HAP-1 (cell line): ENCODE data around the gene FAM3A.
"Not testable (repeated sequence)": the region's sequence is repeated elsewhere in the genome, so short reads cannot be mapped to it uniquely, and the experiment has no call there.

Source experiments
- DNase-seq, 2 experiments: peaks; one replicate each; pipeline ENCODE4 v3.0.0-alpha.2; 2016 to 2020; ENCODE audit warnings: low spot score in 2 of 2
- H3K27me3 ChIP-seq: fragments of 250-450 bp; sonication (Bioruptor Pico); 2 replicates; pipeline ENCODE4 v1.5.1; 2020; ENCODE audit warnings: low read depth, mild to moderate bottlenecking, moderate library complexity
- H3K36me3 ChIP-seq: fragments of 250-450 bp; sonication (Bioruptor Pico); replicated peaks from 2 replicates; pipeline ENCODE4 v1.5.1; 2020; ENCODE audit warnings: mild to moderate bottlenecking
- H3K4me1 ChIP-seq: fragments of 250-450 bp; sonication (Bioruptor Pico); 2 replicates; pipeline ENCODE4 v1.5.1; 2020; ENCODE audit warnings: mild to moderate bottlenecking
- H3K4me3 ChIP-seq: fragments of 250-450 bp; sonication (Bioruptor Pico); 2 replicates; pipeline ENCODE4 v1.5.1; 2020; ENCODE audit warnings: mild to moderate bottlenecking, moderate library complexity
- H3K9me3 ChIP-seq: fragments of 250-450 bp; sonication (Bioruptor Pico); 2 replicates; pipeline ENCODE4 v1.5.1; 2020; ENCODE audit warnings: mild to moderate bottlenecking, moderate library complexity
- in situ Hi-C: fragments of 300-500 bp; cut with MboI; formaldehyde crosslinking; loops from 3 replicates; pipeline ENCODE4 v1.14.3; 2020; ENCODE audit warnings: low sequenced_read_pairs, inconsistent platforms, mixed read lengths

FAM3A gene

DNA sequence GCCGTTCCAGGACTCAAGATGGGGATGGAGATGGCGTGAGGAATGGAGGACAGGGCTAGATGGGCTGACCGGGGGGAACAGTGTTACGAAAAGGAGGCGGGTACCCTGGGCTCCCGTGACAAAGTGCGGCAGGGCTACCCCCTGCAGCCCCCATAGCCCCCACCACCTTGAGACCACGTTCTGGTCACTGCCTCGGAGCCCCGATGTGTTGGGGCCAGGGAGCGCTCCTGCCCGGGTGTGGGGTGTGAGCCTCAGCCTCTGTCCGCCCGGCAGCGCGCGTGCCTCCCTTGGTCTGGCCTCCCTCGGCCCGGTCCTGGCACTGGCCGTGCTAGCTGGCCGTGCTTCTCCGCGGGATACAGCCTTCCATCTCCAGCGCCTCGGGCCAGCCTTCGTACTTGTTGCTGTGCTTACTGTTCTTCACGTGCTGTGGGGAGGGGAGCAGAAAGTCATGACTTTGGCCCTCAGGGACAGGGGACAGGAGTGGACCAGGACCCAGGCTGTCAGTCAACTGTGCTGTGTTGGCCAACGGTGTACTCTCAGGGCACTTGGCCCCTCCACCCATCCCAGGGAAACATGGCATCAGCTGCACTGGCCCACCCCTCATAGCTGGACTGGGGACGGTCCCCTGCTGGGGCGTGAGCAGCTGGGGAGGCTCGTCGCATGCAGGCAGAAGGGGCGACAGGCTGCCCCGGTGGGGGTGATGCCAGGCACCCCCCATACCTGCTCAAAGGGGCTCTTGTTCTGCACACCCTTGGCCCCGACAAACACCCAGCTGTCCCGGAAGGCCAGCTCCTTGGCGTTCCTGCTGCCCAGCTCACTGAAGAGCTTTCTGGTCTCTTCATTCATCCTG is 9.3 kb downstream of the FAM3A start:
- Histone ChIP-seq H3K27me3 (no peaks in the 10 kb centered on the region), H3K9me3 (no peaks in the 10 kb centered on the region), H3K4me3 (no peak overlapping the region), H3K36me3 (peaks cover 52% of the 10 kb centered on the region), H3K4me1 (no peaks in the 10 kb centered on the region)
- in situ Hi-C loops: no loop called here
- no peak for DNase-seq

DNA sequence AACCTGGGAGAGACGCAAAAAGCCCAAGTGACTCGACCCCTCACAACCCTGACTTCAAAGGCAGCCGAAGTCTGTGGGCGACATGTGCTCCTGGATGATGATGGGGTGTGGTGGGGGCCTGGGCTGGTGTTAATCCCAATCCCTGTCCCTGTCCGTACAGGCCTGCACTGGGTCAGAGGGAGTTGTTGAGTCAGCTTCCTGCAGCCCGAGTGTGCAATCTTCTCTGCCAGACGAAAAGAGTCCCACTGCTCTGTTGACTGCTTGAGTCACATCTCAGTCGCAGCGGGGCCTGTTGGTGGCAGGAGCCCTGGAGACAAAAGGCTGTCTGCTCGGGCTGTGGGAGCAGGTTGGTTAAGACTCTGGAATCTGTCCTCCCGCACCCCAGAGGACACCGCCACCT is 10.3 kb downstream of the FAM3A start:
- H3K9me3 ChIP-seq: no peaks in the 10 kb centered on the region
- H3K27me3 ChIP-seq: no peaks in the 10 kb centered on the region

DNA sequence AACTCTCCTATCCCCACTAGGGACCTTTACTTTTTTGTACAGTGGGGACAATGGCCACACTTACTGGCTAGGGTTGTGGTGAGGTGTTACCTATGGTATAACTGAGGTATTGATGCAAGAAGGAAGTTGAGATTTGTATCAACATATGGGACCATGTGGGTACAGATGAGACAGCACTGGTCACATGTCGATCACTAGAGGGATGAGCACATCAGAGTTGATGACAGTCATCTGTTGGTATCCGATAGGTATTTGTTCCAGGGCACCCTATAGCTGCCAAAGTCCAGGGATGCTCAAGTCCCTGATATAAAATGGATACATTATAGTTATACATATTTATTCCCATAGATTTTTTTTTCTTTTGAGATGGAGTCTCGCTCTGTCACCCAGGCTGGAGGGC is 13.0 kb downstream of the FAM3A start:
- in situ Hi-C loops: no loop called here
- no peak for DNase-seq
- Histone ChIP-seq H3K27me3 (no peaks in the 10 kb centered on the region), H3K9me3 (no peaks in the 10 kb centered on the region), H3K4me1 (peaks cover 12% of the 10 kb centered on the region), H3K36me3 (peaks cover 27% of the 10 kb centered on the region), H3K4me3 (no peak overlapping the region)

More for the DNA sequence above, 10.3 kb downstream of the FAM3A start:
- no peak for DNase-seq
- Histone ChIP-seq H3K36me3 (peaks cover 43% of the 10 kb centered on the region), H3K4me1 (no peaks in the 10 kb centered on the region), H3K4me3 (no peak overlapping the region)
- in situ Hi-C loops: no loop called here

DNA sequence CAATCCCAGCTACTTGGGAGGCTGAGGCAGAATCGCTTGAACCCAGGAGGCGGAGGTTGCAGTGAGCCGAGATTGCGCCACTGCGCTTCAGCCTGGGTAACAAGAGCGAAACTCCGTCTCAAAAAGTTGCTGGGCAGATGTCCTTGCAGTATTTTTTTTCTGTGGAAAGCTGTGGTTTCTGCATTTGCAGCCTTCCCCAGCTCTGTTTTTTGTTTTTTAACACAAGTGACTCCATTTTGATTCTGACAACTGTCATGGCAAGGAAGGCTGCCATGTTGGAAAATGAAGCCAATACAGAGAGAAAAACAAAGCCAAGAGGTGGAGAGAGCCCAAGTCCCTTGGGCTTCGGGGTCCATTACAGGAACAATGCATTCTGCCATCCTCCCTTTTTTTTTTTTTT is 13.9 kb downstream of the FAM3A start:
- no peak overlapping the region for H3K4me3 ChIP-seq
- no peaks in the 10 kb centered on the region for H3K9me3 ChIP-seq
- peaks cover 20% of the 10 kb centered on the region for H3K36me3 ChIP-seq
- peaks cover 12% of the 10 kb centered on the region for H3K4me1 ChIP-seq
- in situ Hi-C loops: no loop called here
- no peak for DNase-seq
- H3K27me3 ChIP-seq: no peaks in the 10 kb centered on the region

DNA sequence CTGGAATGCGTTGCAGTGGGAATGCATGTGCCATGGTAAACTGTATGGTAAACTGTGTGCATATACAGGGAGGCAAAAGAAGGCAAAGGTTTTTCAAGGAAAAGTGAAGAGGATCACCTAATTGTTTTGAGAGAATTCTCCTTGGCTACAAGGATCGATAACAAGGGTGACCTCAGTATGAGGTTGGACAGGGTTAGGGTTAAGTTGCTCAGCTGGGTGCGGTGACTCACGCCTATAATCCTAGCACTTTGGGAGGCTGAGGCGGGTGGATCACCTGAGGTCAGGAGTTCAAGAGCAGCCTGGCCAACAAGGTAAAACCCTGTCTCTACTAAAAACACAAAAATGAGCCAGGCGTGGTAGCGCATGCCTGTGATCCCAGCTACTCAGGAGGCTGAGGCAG is 14.6 kb downstream of the FAM3A start:
- H3K9me3 ChIP-seq, H3K27me3 ChIP-seq, in situ Hi-C loops, H3K4me3 ChIP-seq, DNase-seq: not testable (repeated sequence)
- peaks cover 14% of the 10 kb centered on the region for H3K36me3 ChIP-seq
- H3K4me1 ChIP-seq: peaks cover 12% of the 10 kb centered on the region

DNA sequence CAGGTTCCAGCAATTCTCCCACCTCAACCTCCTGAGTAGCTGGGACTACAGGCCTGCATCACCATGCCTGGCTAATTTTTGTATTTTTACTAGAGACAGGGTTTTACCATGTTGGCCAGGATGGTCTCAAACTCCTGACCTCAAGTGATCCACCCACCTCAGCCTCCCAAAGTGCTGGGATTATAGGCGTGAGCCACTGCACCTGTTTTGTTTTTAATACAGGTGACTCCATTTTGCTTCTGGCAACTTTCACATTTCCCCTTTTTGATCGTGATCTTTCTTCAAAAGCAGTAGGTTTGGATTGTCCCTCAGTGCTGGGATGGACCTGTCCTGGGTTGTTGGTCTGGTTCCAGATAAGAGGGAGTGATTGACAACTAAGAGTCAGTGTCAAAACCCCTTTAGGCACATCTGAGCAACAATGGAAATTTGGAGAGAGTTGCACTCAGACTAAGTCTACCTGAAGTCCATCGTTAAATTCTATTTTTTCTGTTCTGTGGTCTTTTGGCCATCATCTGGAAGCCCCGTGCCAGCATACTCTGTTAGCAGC is 19.4 kb downstream of the FAM3A start:
- H3K27me3 ChIP-seq, H3K9me3 ChIP-seq, H3K4me3 ChIP-seq, in situ Hi-C loops, DNase-seq, H3K36me3 ChIP-seq: not testable (repeated sequence)
- H3K4me1 ChIP-seq: peaks cover 12% of the 10 kb centered on the region

DNA sequence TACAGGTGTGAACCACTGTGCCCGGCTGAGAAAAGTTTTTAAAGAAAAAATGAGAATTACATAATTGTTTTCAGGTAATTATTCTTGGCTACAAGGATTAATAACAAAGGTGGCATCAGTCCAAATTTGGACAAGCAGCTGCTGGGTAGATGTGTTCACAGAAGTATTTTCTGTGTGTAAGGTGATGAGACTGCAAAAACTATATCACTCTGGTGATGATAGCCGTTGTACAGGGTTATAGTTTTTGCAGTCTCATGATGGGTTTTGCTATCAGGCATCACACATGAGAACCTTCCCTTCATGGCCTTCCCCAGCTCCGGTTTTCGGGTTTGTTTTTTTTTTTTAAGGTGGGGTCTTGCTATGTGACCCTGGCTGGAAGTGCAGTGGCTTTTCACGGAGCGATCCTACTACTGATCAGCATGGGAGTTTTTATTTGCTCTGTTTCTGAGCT is 20.5 kb downstream of the FAM3A start:
- no peaks in the 10 kb centered on the region for H3K9me3 ChIP-seq
- H3K4me1 ChIP-seq: peaks cover 15% of the 10 kb centered on the region
- in situ Hi-C loops: no loop called here
- no peaks in the 10 kb centered on the region for H3K36me3 ChIP-seq
- H3K27me3 ChIP-seq: no peaks in the 10 kb centered on the region
- no peak for DNase-seq
- H3K4me3 ChIP-seq: no peak overlapping the region

DNA sequence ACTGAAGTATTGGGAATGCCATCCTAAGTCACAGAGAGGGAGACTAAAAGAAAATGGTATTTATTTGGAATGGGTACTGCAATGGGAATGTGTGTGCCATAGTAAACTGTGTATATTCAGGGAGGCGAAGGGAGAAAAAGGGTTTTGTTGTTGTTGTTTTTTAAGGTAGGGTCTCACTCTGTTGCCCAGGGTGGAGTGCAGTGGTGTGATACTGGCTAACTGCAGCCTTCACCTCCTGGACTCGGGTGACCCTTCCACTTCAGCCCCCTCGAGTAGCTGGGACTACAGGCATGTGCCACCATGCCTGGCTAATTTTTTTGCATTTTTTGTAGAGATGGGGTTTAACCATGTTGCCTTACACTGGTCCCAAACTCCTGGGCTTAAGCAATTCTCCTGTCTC is 21.3 kb downstream of the FAM3A start:
- Histone ChIP-seq H3K27me3 (no peaks in the 10 kb centered on the region), H3K4me3 (no peak overlapping the region), H3K4me1 (peaks cover 15% of the 10 kb centered on the region), H3K36me3 (no peaks in the 10 kb centered on the region), H3K9me3 (no peaks in the 10 kb centered on the region)
- DNase-seq: no peak
- in situ Hi-C loops: no loop called here

DNA sequence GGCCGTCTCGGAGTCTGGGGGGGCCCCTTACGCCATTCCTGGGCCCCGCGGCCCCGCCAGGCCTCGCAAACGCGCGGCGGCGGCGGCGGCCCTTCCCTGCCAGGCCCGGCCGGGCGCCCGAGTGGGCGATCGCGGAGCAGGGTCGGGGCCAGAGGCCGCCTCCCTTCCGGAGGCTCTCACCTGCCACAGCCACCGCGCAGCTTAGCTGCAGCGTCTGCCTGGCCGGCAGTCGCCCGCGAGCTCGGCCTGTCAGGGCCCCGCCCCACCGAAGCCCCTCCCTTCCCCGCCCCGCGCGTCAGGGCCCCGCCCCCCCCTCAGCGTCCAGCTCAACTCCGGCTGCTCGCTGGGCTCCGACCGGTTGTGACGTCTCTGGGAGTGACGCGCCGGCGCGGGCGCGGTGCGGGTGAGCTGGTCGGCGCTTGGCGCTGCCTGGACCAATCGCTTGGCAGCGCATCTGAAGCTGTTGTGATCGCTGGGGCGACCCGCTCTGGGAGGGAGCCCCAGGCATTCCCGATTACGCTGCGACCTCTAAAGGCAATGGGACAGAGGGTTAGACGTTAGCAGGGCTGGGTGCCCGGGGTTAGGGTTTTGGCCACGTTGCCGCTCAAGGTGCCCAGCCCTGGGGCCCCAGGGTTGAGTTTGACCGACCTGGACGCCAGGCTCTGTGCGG is 25.5 kb downstream of the FAM3A start, which contains the start of gene SLC10A3:
TSS of gene SLC10A3 (minus strand) at position 216 of the 670 bp plus-strand sequence. CDS start 1,689 bp downstream, outside the sequence.
- peak within 1 kb of the TSS; percentile 69 for H3K4me3 ChIP-seq
- no peaks in the 10 kb centered on the region for H3K9me3 ChIP-seq
- H3K27me3 ChIP-seq: no peaks in the 10 kb centered on the region
- DNase-seq: peak; percentile 96 to 98
- peaks cover 26% of the 10 kb centered on the region for H3K36me3 ChIP-seq
- H3K4me1 ChIP-seq: peaks cover 20% of the 10 kb centered on the region
- in situ Hi-C loops: no loop called here

DNA sequence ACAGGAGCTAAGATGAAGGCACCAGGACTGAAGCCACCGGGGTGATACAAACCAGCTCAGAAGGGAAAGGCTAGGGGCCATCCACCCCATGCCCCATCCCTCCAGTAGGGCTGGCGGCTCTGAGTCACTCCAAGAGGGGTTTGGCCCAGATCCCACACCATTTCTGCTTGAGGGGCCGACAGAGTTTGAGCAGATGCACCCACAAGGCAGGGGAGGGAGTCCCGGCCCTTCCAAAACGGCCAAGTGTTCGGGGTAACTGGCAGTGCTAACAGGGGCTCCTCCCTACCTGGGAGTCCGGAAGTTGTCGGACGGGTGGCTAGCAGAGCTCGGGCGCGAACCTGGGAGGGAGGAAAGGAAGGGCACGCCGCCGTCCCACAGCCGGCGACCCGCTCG is 26.0 kb downstream of the FAM3A start:
- peak in 1 of 2 experiments; percentile 45 for DNase-seq
- peak overlapping the region; percentile 69 for H3K4me3 ChIP-seq
- H3K9me3 ChIP-seq: no peaks in the 10 kb centered on the region
- no peaks in the 10 kb centered on the region for H3K27me3 ChIP-seq
- in situ Hi-C loops: no loop called here
- peaks cover 25% of the 10 kb centered on the region for H3K4me1 ChIP-seq
- peaks cover 31% of the 10 kb centered on the region for H3K36me3 ChIP-seq

DNA sequence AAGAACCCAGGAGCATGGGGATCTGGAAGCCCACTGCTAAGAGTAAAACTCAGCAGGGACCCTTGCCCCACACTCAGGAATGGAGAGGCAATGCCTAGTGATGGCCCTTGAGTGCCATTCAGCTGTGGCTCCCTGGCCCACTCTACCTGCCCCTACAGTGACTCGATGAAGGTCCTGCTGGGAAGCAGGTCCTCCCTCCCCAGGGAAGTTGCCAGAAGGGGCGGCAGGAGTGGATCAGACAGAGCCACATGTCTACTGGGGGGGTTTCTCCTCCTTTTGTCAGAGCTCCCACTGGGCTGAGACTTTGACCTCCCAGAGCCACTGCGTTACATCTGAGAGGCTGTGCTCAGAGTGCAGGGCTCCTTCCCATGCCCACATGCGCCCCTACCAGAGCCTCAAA is 26.9 kb downstream of the FAM3A start:
- H3K27me3 ChIP-seq: no peaks in the 10 kb centered on the region
- peaks cover 39% of the 10 kb centered on the region for H3K36me3 ChIP-seq
- peak overlapping the region; percentile 69 for H3K4me3 ChIP-seq
- in situ Hi-C loops: no loop called here
- no peaks in the 10 kb centered on the region for H3K9me3 ChIP-seq
- H3K4me1 ChIP-seq: peaks cover 27% of the 10 kb centered on the region
- no peak for DNase-seq

DNA sequence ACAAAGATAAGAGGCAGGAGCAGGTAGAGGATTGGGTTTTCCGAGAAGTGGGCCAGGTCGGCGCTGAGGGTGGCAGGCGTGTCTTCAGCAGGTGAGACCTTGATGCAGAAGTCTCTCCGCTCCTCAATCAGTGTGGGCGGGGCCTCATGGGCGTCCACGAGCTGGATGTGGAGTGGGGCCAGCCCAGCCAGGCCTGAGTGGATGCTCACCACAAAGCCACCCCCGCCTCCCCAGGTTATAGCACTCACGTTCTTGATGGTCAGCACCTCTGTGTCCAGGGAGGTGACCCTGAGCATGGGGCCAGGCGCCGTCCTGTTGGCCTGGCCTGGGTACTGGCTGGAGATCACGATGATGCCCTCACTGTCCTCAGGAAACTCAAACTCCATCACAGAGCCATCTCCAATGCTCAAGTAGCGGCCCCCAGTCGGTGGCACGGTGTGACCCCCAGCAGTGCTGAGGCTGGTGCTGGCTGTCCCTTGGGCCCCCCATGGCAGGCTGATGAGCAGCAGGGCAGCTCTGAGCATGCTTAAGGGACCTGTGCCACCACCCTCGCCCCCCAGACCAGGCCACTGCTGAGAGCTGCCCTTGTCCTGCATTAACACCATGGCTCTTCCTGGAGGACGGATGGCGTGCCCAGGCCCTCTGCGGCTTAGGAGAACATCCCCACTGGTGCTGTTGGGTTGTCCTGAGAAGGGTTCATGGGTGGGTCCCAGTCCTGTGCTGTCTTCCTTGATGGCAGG is 27.5 kb downstream of the FAM3A start:
- Histone ChIP-seq H3K4me1 (peaks cover 27% of the 10 kb centered on the region), H3K27me3 (no peaks in the 10 kb centered on the region), H3K9me3 (no peaks in the 10 kb centered on the region), H3K36me3 (peaks cover 44% of the 10 kb centered on the region), H3K4me3 (no peak overlapping the region)
- no peak for DNase-seq
- in situ Hi-C loops: no loop called here

DNA sequence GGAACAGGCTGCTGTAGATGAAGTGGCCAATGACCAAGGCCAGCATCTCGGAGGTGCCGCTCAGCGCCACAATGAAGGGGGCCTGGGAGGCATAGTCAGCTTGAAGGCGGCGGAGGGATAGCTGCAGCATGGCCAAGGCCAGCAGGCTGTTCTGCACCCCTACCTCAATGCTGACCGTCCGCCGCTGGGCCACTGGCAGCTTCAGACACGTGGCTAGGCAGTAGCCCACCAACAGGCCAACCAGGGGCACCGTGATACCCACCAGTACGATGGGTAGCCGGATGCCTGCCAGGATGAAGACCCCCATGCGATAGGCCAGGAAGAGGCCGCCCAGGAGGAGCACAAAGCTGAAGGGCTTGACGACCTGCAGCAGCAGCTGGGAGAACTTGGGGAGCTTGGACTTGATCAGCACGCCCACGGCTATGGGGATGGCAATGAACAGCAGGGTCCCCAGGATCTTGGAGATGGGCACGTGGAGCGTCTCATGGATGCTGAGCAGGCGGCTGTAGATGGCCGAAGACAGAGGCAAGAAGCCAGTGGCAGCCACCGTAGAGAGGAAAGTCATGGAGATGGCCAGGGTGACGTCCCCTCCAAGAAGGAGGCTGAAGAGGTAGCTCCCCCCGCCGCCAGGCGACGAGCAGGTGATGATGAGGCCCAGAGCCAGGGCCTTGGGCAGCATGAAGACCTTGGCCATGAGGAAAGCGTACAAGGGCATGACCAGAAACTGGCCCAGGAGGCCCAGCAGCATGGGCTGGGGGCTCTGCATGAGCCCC is 28.3 kb downstream of the FAM3A start:
- Histone ChIP-seq H3K4me1 (peaks cover 27% of the 10 kb centered on the region), H3K4me3 (peak overlapping the region; percentile 69; the same call in 1 of the 2 replicates), H3K27me3 (no peaks in the 10 kb centered on the region), H3K9me3 (no peaks in the 10 kb centered on the region), H3K36me3 (peaks cover 48% of the 10 kb centered on the region)
- no peak for DNase-seq
- in situ Hi-C loops: no loop called here
